Measurements from ENCODE around the gene CSMD2. TPM values are rescaled to one million over a fixed set of nuclear protein-coding genes. Genes with fewer than 3 reads are reported as not detected.

CSMD2 gene
- total and polyA plus RNA-seq, 2 of the 8 experiments (the other 6 are each of a cell fraction or from before 2014, with no cell fraction given) = 7.0 to 14.7 TPM

DNA sequence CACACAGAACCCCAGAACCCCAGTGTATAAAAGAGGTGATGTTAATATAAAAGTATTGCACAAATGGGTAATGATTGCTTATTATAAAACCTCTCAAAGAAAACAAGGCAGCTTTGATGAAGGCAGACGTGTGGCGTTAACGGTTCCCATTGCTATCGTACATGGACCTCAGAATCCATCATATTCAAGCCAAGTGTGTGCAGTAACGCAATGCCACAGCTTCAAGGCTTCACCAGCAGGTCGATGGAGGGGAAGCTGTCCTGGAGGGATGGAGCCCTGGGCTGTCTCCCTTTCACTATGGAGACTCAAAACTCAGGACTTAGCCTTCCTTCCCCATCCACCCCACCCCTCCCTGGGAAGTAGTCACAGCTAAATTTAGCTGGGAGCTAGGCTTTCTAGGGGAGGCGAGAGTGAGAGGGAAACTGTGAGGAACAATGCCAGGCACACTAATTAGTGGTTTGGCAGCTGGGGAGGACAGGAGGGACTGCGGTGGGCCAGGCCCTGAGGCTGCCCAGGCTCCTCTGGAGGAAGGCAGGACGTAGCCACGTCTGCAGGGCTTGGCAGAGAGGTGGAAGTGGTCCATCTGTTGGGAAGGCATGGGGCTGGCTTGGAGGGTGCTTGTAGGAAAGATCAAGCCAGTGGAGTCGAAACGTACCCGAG, 180.0 kb downstream of the CSMD2 start:
- no peak overlapping the region for H3K4ac ChIP-seq (replicated peaks; ENCODE audit: insufficient read length, low read depth, low read length)
- H2AK5ac ChIP-seq (ENCODE audit: low read depth, low read length) = no peak overlapping the region
- 80% methylated on average over 13 of the region's 13 CpGs; no CpG with 5 or more reads in 1 of the 2 experiments for WGBS, 2 experiments (ENCODE audit: extremely low coverage in 1 of 2, insufficient coverage in 1 of 2, insufficient read length in 1 of 2, insufficient replicate concordance in 2 of 2, low coverage in 1 of 2, low lambda C conversion rate in 2 of 2, missing lambda C conversion rate in 1 of 2)
- no peak overlapping the region for H4K91ac ChIP-seq (replicated peaks; ENCODE audit: insufficient read length, low read length)
- H3K27ac ChIP-seq (ENCODE audit: low read depth, low read length) = no peak overlapping the region
- no peak overlapping the region for H3K18ac ChIP-seq (ENCODE audit: extremely low read depth, low read length)
- H4K8ac ChIP-seq (ENCODE audit: extremely low read depth, insufficient read depth, low read length) = no peak overlapping the region
- POLR2A ChIA-PET (ENCODE audit: partially characterized antibody) = no interaction called here
- no peak overlapping the region for H3K56ac ChIP-seq (replicated peaks; ENCODE audit: insufficient read length, low read depth, low read length)
- H2AFZ ChIP-seq (ENCODE audit: low read length) = no peak overlapping the region
- no peaks in the 10 kb centered on the region for H3K36me3 ChIP-seq (ENCODE audit: control insufficient read depth in 2 of 4, insufficient read depth in 4 of 4, low read length in 3 of 4)
- H3K4me3 ChIP-seq (ENCODE audit: extremely low read depth in 1 of 4, insufficient read depth in 2 of 4, low read depth in 3 of 4, low read length in 4 of 4) = no peak overlapping the region
- H2BK15ac ChIP-seq (ENCODE audit: low read length) = no peak overlapping the region
- H3K79me1 ChIP-seq (ENCODE audit: low read depth, low read length) = peaks cover 4% of the 10 kb centered on the region; the same call in 1 of the 2 replicates
- DNase-seq (ENCODE audit: low read depth in 1 of 2, low spot score in 2 of 2) (no peak), FAIRE-seq (no peak)
- 0 out of 2 replicates have a peak overlapping the region, but pooled peaks have one; percentile 39 for H2BK12ac ChIP-seq (ENCODE audit: low read depth, low read length)
- no peak overlapping the region for H3K23ac ChIP-seq (ENCODE audit: insufficient read length)
- H4K20me1 ChIP-seq (replicated peaks in 1 of 2; ENCODE audit: control insufficient read depth in 1 of 2, insufficient read depth in 2 of 2, low read length in 2 of 2) = peaks cover 0 to 7% of the 10 kb centered on the region in 2 experiments
- no peak overlapping the region for H2BK20ac ChIP-seq (ENCODE audit: low read length)
- no peak overlapping the region for H3K14ac ChIP-seq (ENCODE audit: insufficient read length)
- H3K9me3 ChIP-seq (ENCODE audit: insufficient read depth in 2 of 2, low read depth in 1 of 2, low read length in 1 of 2) = no peaks in the 10 kb centered on the region
- no peak overlapping the region for H3K4me2 ChIP-seq (ENCODE audit: insufficient read depth in 1 of 2, low read depth in 2 of 2, low read length in 2 of 2)
- H2BK120ac ChIP-seq (replicated peaks; ENCODE audit: low read depth, low read length) = no peak overlapping the region
- CTCF ChIA-PET (ENCODE audit: partially characterized antibody) = interaction anchor here (1.0 to 1.9 kb wide), 5 partner anchors 12 to 127 kb away, joined by 3 to 7 read pairs (median 4); no protein-coding TSS in a partner anchor
- no peak overlapping the region for H3K9ac ChIP-seq (replicated peaks in 1 of 4; ENCODE audit: extremely low read depth in 1 of 4, low read depth in 3 of 4, low read length in 3 of 4)
- peaks cover 0 to 2% (median 0%) of the 10 kb centered on the region in 4 experiments; a peak in 2 of 7 replicates for H3K4me1 ChIP-seq (replicated peaks in 1 of 4; ENCODE audit: control insufficient read depth in 3 of 4, insufficient read depth in 4 of 4, low read length in 3 of 4)
- H3K79me2 ChIP-seq (ENCODE audit: control insufficient read depth in 1 of 2, insufficient read depth in 2 of 2, low read length in 2 of 2) = no peaks in the 10 kb centered on the region; a peak in 1 of 4 replicates
- H3K27me3 ChIP-seq (replicated peaks in 1 of 4; ENCODE audit: control insufficient read depth in 3 of 4, extremely low read depth in 1 of 4, insufficient read depth in 3 of 4, low read length in 3 of 4) = no peaks in the 10 kb centered on the region
- H4K5ac ChIP-seq (ENCODE audit: insufficient read length, low read depth, low read length) = no peak overlapping the region
- no peak overlapping the region for H2BK5ac ChIP-seq (ENCODE audit: low read depth, low read length)
- H3K23me2 ChIP-seq (ENCODE audit: low read depth, low read length) = no peaks in the 10 kb centered on the region
- TF ChIP-seq SIRT6 (IDR thresholded peaks at IDR 0.05; ENCODE audit: low read length) (no peak), TCF12 (IDR thresholded peaks at IDR 0.05; ENCODE audit: low read depth, low read length) (no peak), BRCA1 (IDR thresholded peaks at IDR 0.05; ENCODE audit: low read depth, low read length) (no peak), POLR2A (IDR thresholded peaks at IDR 0.05; ENCODE audit: control extremely low read depth in 1 of 2, low read depth in 2 of 2, low read length in 2 of 2) (no peak), JUND (IDR thresholded peaks at IDR 0.05; ENCODE audit: low read length) (no peak), YY1 (IDR thresholded peaks at IDR 0.05; ENCODE audit: low read depth, low read length) (no peak), NRF1 (IDR thresholded peaks at IDR 0.05; ENCODE audit: low read depth, low read length) (no peak), CBX8 (IDR thresholded peaks at IDR 0.05; ENCODE audit: borderline replicate concordance, low read depth, low read length) (no peak), POU5F1 (IDR thresholded peaks at IDR 0.05; ENCODE audit: low read depth, low read length) (no peak), CREB1 (IDR thresholded peaks at IDR 0.05) (no peak)
- TF ChIP-seq, protein P1, sequence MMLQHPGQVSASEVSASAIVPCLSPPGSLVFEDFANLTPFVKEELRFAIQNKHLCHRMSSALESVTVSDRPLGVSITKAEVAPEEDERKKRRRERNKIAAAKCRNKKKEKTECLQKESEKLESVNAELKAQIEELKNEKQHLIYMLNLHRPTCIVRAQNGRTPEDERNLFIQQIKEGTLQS (IDR thresholded peaks at IDR 0.05; ENCODE audit: insufficient read depth, low read depth, low read length) = no peak
- TF ChIP-seq, protein P2, sequence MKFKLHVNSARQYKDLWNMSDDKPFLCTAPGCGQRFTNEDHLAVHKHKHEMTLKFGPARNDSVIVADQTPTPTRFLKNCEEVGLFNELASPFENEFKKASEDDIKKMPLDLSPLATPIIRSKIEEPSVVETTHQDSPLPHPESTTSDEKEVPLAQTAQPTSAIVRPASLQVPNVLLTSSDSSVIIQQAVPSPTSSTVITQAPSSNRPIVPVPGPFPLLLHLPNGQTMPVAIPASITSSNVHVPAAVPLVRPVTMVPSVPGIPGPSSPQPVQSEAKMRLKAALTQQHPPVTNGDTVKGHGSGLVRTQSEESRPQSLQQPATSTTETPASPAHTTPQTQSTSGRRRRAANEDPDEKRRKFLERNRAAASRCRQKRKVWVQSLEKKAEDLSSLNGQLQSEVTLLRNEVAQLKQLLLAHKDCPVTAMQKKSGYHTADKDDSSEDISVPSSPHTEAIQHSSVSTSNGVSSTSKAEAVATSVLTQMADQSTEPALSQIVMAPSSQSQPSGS (IDR thresholded peaks at IDR 0.05; ENCODE audit: low read length) = no peak
